HG03196 (cell line): Measurements from ENCODE around the gene SNAPIN.

Experiments used
- ATAC-seq: cut with Tn5 transposase; IDR thresholded peaks from one replicate; pipeline ENCODE4 v1.9.1; 2021; ENCODE audit not compliant: unreplicated experiment

SNAPIN gene

GRCh38 chr1:153673511-153673910 lies 15.0 kb downstream of the SNAPIN start:
- ATAC-seq, result no peak

- ATAC-seq, result no peak
These were observed 19.4 kb downstream of the SNAPIN start for GRCh38 chr1:153677718-153678518.

- ATAC-seq, result no peak
These were observed 20.2 kb downstream of the SNAPIN start, which contains the start of gene NPR1 for GRCh38 chr1:153678519-153679336. Gene NPR1 (plus strand): TSS chr1:153678688. CDS start chr1:153679109, 421 bp downstream.

GRCh38 chr1:153679337-153680119 lies 21.0 kb downstream of the SNAPIN start:
- no peak for ATAC-seq

- no peak for ATAC-seq
These were observed 21.6 kb downstream of the SNAPIN start for GRCh38 chr1:153680120-153680403.

- ATAC-seq, result no peak
These were observed 24.2 kb downstream of the SNAPIN start for GRCh38 chr1:153682730-153683129.

GRCh38 chr1:153683854-153684253 lies 25.4 kb downstream of the SNAPIN start:
- ATAC-seq, result no peak

- no peak for ATAC-seq
These were observed 26.4 kb downstream of the SNAPIN start for GRCh38 chr1:153684892-153685291.

GRCh38 chr1:153685544-153686340 lies 27.2 kb downstream of the SNAPIN start:
- ATAC-seq, result no peak

GRCh38 chr1:153687346-153688125 lies 29.0 kb downstream of the SNAPIN start:
- ATAC-seq, result no peak

- no peak for ATAC-seq
These were observed 29.8 kb downstream of the SNAPIN start for GRCh38 chr1:153688276-153688675.

- ATAC-seq, result no peak
These were observed 30.3 kb downstream of the SNAPIN start for GRCh38 chr1:153688736-153689328.

- no peak for ATAC-seq
These were observed 35.0 kb downstream of the SNAPIN start for GRCh38 chr1:153693466-153693865.

- ATAC-seq, result no peak
These were observed 38.2 kb downstream of the SNAPIN start for GRCh38 chr1:153696741-153697140.

GRCh38 chr1:153697191-153698019 lies 38.9 kb downstream of the SNAPIN start:
- ATAC-seq, result no peak

- ATAC-seq, result no peak
These were observed 39.8 kb downstream of the SNAPIN start for GRCh38 chr1:153698020-153698922.

- ATAC-seq, result no peak
These were observed 40.6 kb downstream of the SNAPIN start for GRCh38 chr1:153698923-153699714.
